ENCODE data around the gene CD151.

The CD151 gene

DNA sequence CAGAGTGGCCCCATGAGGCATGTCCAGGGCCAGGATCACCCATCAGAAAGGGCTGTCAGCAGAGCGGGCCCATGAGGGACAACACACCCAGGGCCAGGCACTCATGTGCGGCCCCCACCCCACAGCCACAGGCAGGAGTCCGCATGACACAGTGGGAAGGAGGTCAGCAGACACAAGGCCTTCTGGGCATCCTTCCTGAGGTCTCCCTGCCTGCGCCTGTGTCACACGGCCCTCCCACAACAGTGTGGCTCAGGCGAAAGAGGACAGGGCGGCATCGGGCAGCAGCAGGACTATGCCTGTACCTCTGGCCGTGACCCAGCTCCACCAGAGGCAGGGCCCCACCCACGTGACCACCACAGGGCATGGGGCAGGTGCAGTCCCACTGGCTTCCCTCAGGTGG, 50.8 kb downstream of the CD151 start:
- ChIA-PET POLR2A (no interaction called here), CTCF (no interaction called here)
- H3K9me3 ChIP-seq (ENCODE audit: control extremely low read depth in 1 of 5, control insufficient read depth in 4 of 5, insufficient read depth in 2 of 5, low read depth in 1 of 5, low read length in 4 of 5) = no peaks in the 10 kb centered on the region
- peaks cover 0 to 2% (median 0%) of the 10 kb centered on the region in 4 experiments for H3K4me1 ChIP-seq (ENCODE audit: control extremely low read depth in 1 of 4, control insufficient read depth in 4 of 4, insufficient read depth in 4 of 4, low read length in 3 of 4)
- H3K4me3 ChIP-seq (ENCODE audit: control insufficient read depth in 1 of 7, extremely low read depth in 1 of 7, insufficient read depth in 4 of 7, low read depth in 2 of 7, low read length in 6 of 7) = no peak overlapping the region
- DNase-seq = no peak
- H3K27ac ChIP-seq (ENCODE audit: insufficient read depth in 1 of 2, low read depth in 1 of 2, low read length in 2 of 2, poor library complexity in 1 of 2, severe bottlenecking in 2 of 2) = no peak overlapping the region
- 87% methylated on average over 10 of the region's 10 CpGs for WGBS (ENCODE audit: insufficient coverage)
- no peaks in the 10 kb centered on the region for H3K27me3 ChIP-seq (replicated peaks in 2 of 5; ENCODE audit: control insufficient read depth in 4 of 5, insufficient read depth in 5 of 5, low read length in 4 of 5)
- peaks cover 5 to 63% (median 43%) of the 10 kb centered on the region in 4 experiments for H3K36me3 ChIP-seq (ENCODE audit: control insufficient read depth in 4 of 4, insufficient read depth in 4 of 4, low read length in 3 of 4)

DNA sequence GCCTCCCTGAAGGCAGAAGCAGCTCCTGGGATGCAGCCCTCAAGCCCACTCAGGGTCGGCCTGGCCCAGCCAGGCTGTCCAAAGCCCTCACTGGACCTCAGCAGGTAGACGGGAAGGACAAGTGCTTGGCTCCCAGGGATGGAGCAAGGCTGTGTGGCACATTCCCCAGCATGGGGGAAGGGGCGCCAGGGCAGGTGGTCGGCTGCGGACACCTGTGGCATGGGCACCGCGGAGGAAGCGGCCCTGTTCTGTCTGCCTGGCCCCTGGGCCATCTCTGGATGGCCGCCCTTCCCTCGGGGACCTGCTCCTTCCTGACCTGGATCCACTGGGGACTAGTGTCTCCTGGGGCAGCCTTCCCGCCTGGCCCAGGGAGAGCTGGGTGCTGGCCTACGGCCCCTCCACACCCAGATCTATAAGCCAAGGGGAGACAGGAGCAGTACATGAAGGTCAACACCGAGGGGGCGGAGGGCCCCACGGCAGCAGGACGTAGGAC, 51.9 kb downstream of the CD151 start:
- 89% methylated on average over 9 of the region's 16 CpGs for WGBS (ENCODE audit: insufficient coverage)
- Histone ChIP-seq H3K4me3 (ENCODE audit: control insufficient read depth in 1 of 7, extremely low read depth in 1 of 7, insufficient read depth in 4 of 7, low read depth in 2 of 7, low read length in 6 of 7) (no peak overlapping the region), H3K36me3 (ENCODE audit: control insufficient read depth in 4 of 4, insufficient read depth in 4 of 4, low read length in 3 of 4) (peaks cover 5 to 62% (median 45%) of the 10 kb centered on the region in 4 experiments), H3K4me1 (ENCODE audit: control extremely low read depth in 1 of 4, control insufficient read depth in 4 of 4, insufficient read depth in 4 of 4, low read length in 3 of 4) (peaks cover 0 to 2% (median 0%) of the 10 kb centered on the region in 4 experiments), H3K27ac (ENCODE audit: insufficient read depth in 1 of 2, low read depth in 1 of 2, low read length in 2 of 2, poor library complexity in 1 of 2, severe bottlenecking in 2 of 2) (no peak overlapping the region), H3K9me3 (ENCODE audit: control extremely low read depth in 1 of 5, control insufficient read depth in 4 of 5, insufficient read depth in 2 of 5, low read depth in 1 of 5, low read length in 4 of 5) (no peaks in the 10 kb centered on the region), H3K27me3 (replicated peaks in 2 of 5; ENCODE audit: control insufficient read depth in 4 of 5, insufficient read depth in 5 of 5, low read length in 4 of 5) (no peaks in the 10 kb centered on the region)
- DNase-seq = no peak
- ChIA-PET POLR2A (no interaction called here), CTCF (no interaction called here)

DNA sequence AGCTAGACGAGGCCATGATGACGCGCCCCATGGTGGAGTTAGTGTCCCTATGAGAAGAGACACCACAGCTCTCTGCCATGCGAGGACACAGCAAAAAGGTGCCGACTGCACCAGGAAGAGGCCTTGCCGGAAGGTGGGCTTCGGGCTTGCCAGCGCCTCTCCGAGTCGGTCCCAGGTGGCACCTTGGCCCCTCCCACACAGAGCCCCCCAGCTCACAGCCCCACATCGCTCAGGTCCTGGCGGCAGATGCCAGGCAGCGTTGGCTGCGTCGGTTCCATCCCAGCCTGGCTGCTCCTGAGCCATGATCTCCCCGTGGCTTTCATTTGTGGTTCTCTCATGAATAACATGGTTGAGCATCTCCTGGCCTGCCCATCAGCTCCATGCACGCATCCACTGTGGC, 53.8 kb downstream of the CD151 start:
- Histone ChIP-seq H3K4me3 (ENCODE audit: control insufficient read depth in 1 of 7, extremely low read depth in 1 of 7, insufficient read depth in 4 of 7, low read depth in 2 of 7, low read length in 6 of 7) (no peak overlapping the region), H3K27ac (ENCODE audit: insufficient read depth in 1 of 2, low read depth in 1 of 2, low read length in 2 of 2, poor library complexity in 1 of 2, severe bottlenecking in 2 of 2) (no peak overlapping the region), H3K36me3 (ENCODE audit: control insufficient read depth in 4 of 4, insufficient read depth in 4 of 4, low read length in 3 of 4) (peaks cover 3 to 56% (median 38%) of the 10 kb centered on the region in 4 experiments), H3K9me3 (ENCODE audit: control extremely low read depth in 1 of 5, control insufficient read depth in 4 of 5, insufficient read depth in 2 of 5, low read depth in 1 of 5, low read length in 4 of 5) (no peaks in the 10 kb centered on the region), H3K27me3 (replicated peaks in 2 of 5; ENCODE audit: control insufficient read depth in 4 of 5, insufficient read depth in 5 of 5, low read length in 4 of 5) (no peaks in the 10 kb centered on the region), H3K4me1 (ENCODE audit: control extremely low read depth in 1 of 4, control insufficient read depth in 4 of 4, insufficient read depth in 4 of 4, low read length in 3 of 4) (peaks cover 0 to 2% (median 0%) of the 10 kb centered on the region in 4 experiments)
- ChIA-PET POLR2A (no interaction called here), CTCF (no interaction called here)
- WGBS (ENCODE audit: insufficient coverage) = over 99% methylated on average over 17 of the region's 17 CpGs
- no peak for DNase-seq

DNA sequence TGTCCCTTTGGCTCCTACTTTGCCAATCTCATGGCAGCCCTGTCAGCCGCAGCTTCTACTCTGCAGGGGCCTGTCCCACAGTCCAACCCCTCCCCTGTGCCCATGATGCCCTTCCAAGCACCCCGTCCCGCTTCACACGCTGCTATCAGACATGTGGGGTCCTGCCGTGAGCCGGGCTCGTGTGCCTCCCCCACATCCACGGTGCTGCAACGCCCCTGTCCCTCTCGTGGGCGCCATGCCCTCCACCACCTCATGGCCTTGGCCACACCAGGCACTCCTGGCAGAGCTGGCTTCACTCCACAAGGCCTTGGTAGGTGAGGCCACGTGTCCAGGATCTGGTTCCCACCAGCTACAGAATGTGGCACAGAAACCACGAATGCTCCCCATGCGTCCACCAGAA, 54.8 kb downstream of the CD151 start:
- no peaks in the 10 kb centered on the region for H3K9me3 ChIP-seq (ENCODE audit: control extremely low read depth in 1 of 5, control insufficient read depth in 4 of 5, insufficient read depth in 2 of 5, low read depth in 1 of 5, low read length in 4 of 5)
- no peaks in the 10 kb centered on the region for H3K27me3 ChIP-seq (replicated peaks in 2 of 5; ENCODE audit: control insufficient read depth in 4 of 5, insufficient read depth in 5 of 5, low read length in 4 of 5)
- no peak overlapping the region for H3K4me3 ChIP-seq (ENCODE audit: control insufficient read depth in 1 of 7, extremely low read depth in 1 of 7, insufficient read depth in 4 of 7, low read depth in 2 of 7, low read length in 6 of 7)
- no peak for DNase-seq
- peaks cover 0 to 2% (median 0%) of the 10 kb centered on the region in 4 experiments for H3K4me1 ChIP-seq (ENCODE audit: control extremely low read depth in 1 of 4, control insufficient read depth in 4 of 4, insufficient read depth in 4 of 4, low read length in 3 of 4)
- ChIA-PET CTCF (interaction anchor here (0.7 kb wide), 1 partner anchor 11 kb away, joined by 4 read pairs; no protein-coding TSS in a partner anchor), POLR2A (no interaction called here)
- 98% methylated on average over 14 of the region's 14 CpGs for WGBS (ENCODE audit: insufficient coverage)
- H3K27ac ChIP-seq (ENCODE audit: insufficient read depth in 1 of 2, low read depth in 1 of 2, low read length in 2 of 2, poor library complexity in 1 of 2, severe bottlenecking in 2 of 2) = no peak overlapping the region
- peaks cover 5 to 56% (median 39%) of the 10 kb centered on the region in 4 experiments for H3K36me3 ChIP-seq (ENCODE audit: control insufficient read depth in 4 of 4, insufficient read depth in 4 of 4, low read length in 3 of 4)
